HEK293T (cell line): ENCODE measurements around the gene SLC66A1.
"Not testable (repeated sequence)": the region's sequence is repeated elsewhere in the genome, so short reads cannot be mapped to it uniquely, and the experiment has no call there.

Experiments
- ARNT ChIP-seq: fragments of 450-650 bp; IDR thresholded peaks from 2 replicates; pipeline ENCODE4 v1.6.1; 2017; ENCODE audit warnings: mild to moderate bottlenecking
- CTBP1 ChIP-seq: fragments of 450-650 bp; IDR thresholded peaks from 2 replicates; pipeline ENCODE4 v1.6.1; 2016; ENCODE audit warnings: borderline replicate concordance
- ELF4 ChIP-seq: fragments of 450-650 bp; IDR thresholded peaks from 2 replicates; pipeline ENCODE4 v1.6.1; 2017; ENCODE audit warnings: antibody characterized with exemption
- FOXK2 ChIP-seq: fragments of 450-650 bp; IDR thresholded peaks from 2 replicates; pipeline ENCODE4 v1.6.1; 2016; ENCODE audit warnings: mild to moderate bottlenecking
- HDGF ChIP-seq: fragments of 450-650 bp; IDR thresholded peaks from 2 replicates; pipeline ENCODE4 v1.6.1; 2017; ENCODE audit warnings: antibody characterized with exemption, borderline replicate concordance
- L3MBTL2 ChIP-seq: fragments of 450-650 bp; conservative IDR thresholded peaks from 2 replicates; pipeline ENCODE4 v1.6.1; 2016; ENCODE audit warnings: mild to moderate bottlenecking
- NFRKB ChIP-seq: fragments of 450-650 bp; IDR thresholded peaks from 2 replicates; pipeline ENCODE4 v1.6.1; 2016; ENCODE audit warnings: mild to moderate bottlenecking, moderate library complexity
- SUZ12 ChIP-seq: fragments of 450-650 bp; IDR thresholded peaks from 2 replicates; pipeline ENCODE4 v1.6.1; 2016; ENCODE audit warnings: mild to moderate bottlenecking
- TARDBP ChIP-seq: fragments of 450-650 bp; IDR thresholded peaks from 2 replicates; pipeline ENCODE4 v1.6.1; 2016
- ZNF384 ChIP-seq: fragments of 450-650 bp; IDR thresholded peaks from 2 replicates; pipeline ENCODE4 v1.6.1; 2016

- TF ChIP-seq HDGF, TARDBP, ELF4, ZNF384, ARNT, FOXK2, L3MBTL2, CTBP1, SUZ12, NFRKB: not testable (repeated sequence)
Measured at GRCh38 chr1:19304081-19304480, 8.0 kb upstream of the SLC66A1 start.
